OCI-LY7 (cell line): Measurements from ENCODE around the gene ESYT2.

Source experiments
- CTCF ChIP-seq: fragments of 200-600 bp; sonication (generic); conservative IDR thresholded peaks from 2 replicates; pipeline ENCODE4 v1.5.1; 2014; ENCODE audit warnings: mild to moderate bottlenecking, antibody characterized with exemption, low read length, moderate library complexity, mixed read lengths
- EZH2phosphoT487 ChIP-seq: fragments of 200-600 bp; sonication (generic); IDR thresholded peaks from 2 replicates; pipeline ENCODE4 v1.6.1; 2018; ENCODE audit warnings: low read depth, borderline replicate concordance, mild to moderate bottlenecking, mixed run types, antibody characterized with exemption, low read length, moderate library complexity, mixed read lengths

GRCh38 chr7:158814637-158815036 lies 14.7 kb downstream of the ESYT2 start:
- TF ChIP-seq CTCF = no peak
- no peak for TF ChIP-seq EZH2phosphoT487
